DOHH2 (cell line): ENCODE results near the gene KIFC1.

Experiments used
- H3F3A ChIP-seq: fragments of 200-600 bp; sonication (generic), shearing (Covaris generic); 2 replicates; pipeline ENCODE4 v1.6.0; 2016; ENCODE audit warnings: antibody characterized with exemption, mild to moderate bottlenecking; ENCODE audit not compliant: control insufficient read depth, insufficient read depth
- H3K27ac ChIP-seq: fragments of 200-600 bp; sonication (generic); 2 replicates; pipeline ENCODE4 v1.5.1; 2014; ENCODE audit warnings: low read depth, mild to moderate bottlenecking, low read length, moderate library complexity
- H3K27me3 ChIP-seq: fragments of 200-600 bp; sonication (generic); 2 replicates; pipeline ENCODE4 v1.6.1; 2014; ENCODE audit warnings: mild to moderate bottlenecking, low read length, mixed read lengths; ENCODE audit not compliant: control insufficient read depth
- H3K36me3 ChIP-seq: fragments of 200-600 bp; sonication (generic); 2 replicates; pipeline ENCODE4 v1.6.1; 2014; ENCODE audit warnings: mild to moderate bottlenecking, low read length, moderate library complexity, mixed read lengths; ENCODE audit not compliant: control insufficient read depth
- H3K4me1 ChIP-seq: fragments of 200-600 bp; sonication (generic); 2 replicates; pipeline ENCODE4 v1.6.1; 2014; ENCODE audit warnings: mild to moderate bottlenecking, low read length, mixed read lengths; ENCODE audit not compliant: control insufficient read depth
- H3K4me2 ChIP-seq: fragments of 200-600 bp; sonication (generic); 2 replicates; pipeline ENCODE4 v1.6.0; 2014; ENCODE audit warnings: mild to moderate bottlenecking, low read length, moderate library complexity
- H3K4me3 ChIP-seq: fragments of 200-600 bp; sonication (generic); 2 replicates; pipeline ENCODE4 v1.5.1; 2014; ENCODE audit warnings: mild to moderate bottlenecking, low read length, mixed read lengths
- H3K79me2 ChIP-seq: fragments of 200-600 bp; sonication (generic); 2 replicates; pipeline ENCODE4 v1.6.1; 2014; ENCODE audit warnings: mild to moderate bottlenecking, low read length, mixed read lengths; ENCODE audit not compliant: control insufficient read depth
- H3K9me2 ChIP-seq: fragments of 200-600 bp; sonication (generic); replicated peaks from 2 replicates; pipeline ENCODE4 v1.6.1; 2014; ENCODE audit warnings: mild to moderate bottlenecking, low read length, mixed read lengths; ENCODE audit not compliant: control insufficient read depth
- H3K9me3 ChIP-seq: fragments of 200-600 bp; sonication (generic); 2 replicates; pipeline ENCODE4 v1.6.1; 2014; ENCODE audit warnings: antibody characterized with exemption, low read length, mixed read lengths; ENCODE audit not compliant: control insufficient read depth, insufficient read depth
- H4K20me1 ChIP-seq: fragments of 200-600 bp; sonication (generic); 2 replicates; pipeline ENCODE4 v1.6.0; 2014; ENCODE audit warnings: low read depth, mild to moderate bottlenecking, antibody characterized with exemption, low read length, moderate library complexity; ENCODE audit not compliant: control insufficient read depth, insufficient read depth
- CTCF ChIP-seq: fragments of 200-600 bp; sonication (generic); IDR thresholded peaks from one replicate; pipeline ENCODE4 v1.5.1; 2014; ENCODE audit warnings: antibody characterized with exemption, mild to moderate bottlenecking, low read depth, low read length; ENCODE audit not compliant: poor library complexity, severe bottlenecking
- EZH2phosphoT487 ChIP-seq: fragments of 200-600 bp; sonication (generic); IDR thresholded peaks from 2 replicates; pipeline ENCODE4 v1.6.1; 2017; ENCODE audit warnings: borderline replicate concordance, mild to moderate bottlenecking, antibody characterized with exemption, low read length, moderate library complexity, mixed read lengths

The KIFC1 gene

GRCh38 chr6:33424855-33425667 is 33.4 kb downstream of the KIFC1 start:
- peak overlapping the region; percentile 91 for H3K27ac ChIP-seq
- no peak for TF ChIP-seq CTCF
- no peak for TF ChIP-seq EZH2phosphoT487
- peaks cover 37% of the 10 kb centered on the region for H3K79me2 ChIP-seq
- no peaks in the 10 kb centered on the region for H3K9me2 ChIP-seq
- peaks cover 30% of the 10 kb centered on the region for H3F3A ChIP-seq
- H4K20me1 ChIP-seq: no peaks in the 10 kb centered on the region
- no peaks in the 10 kb centered on the region for H3K9me3 ChIP-seq
- peaks cover 5% of the 10 kb centered on the region; the same call in 1 of the 2 replicates for H3K27me3 ChIP-seq
- no peaks in the 10 kb centered on the region for H3K36me3 ChIP-seq
- H3K4me1 ChIP-seq: peaks cover 38% of the 10 kb centered on the region
- H3K4me3 ChIP-seq: peak overlapping the region; percentile 81
- peak overlapping the region; percentile 93 for H3K4me2 ChIP-seq

GRCh38 chr6:33425668-33426577 is 34.3 kb downstream of the KIFC1 start:
- Histone ChIP-seq H3K4me1 (peaks cover 46% of the 10 kb centered on the region), H3K4me3 (peak overlapping the region; percentile 81), H3K27me3 (peaks cover 5% of the 10 kb centered on the region; the same call in 1 of the 2 replicates), H3F3A (peaks cover 37% of the 10 kb centered on the region), H3K9me2 (no peaks in the 10 kb centered on the region), H4K20me1 (no peaks in the 10 kb centered on the region), H3K27ac (peak overlapping the region; percentile 91), H3K4me2 (peak overlapping the region; percentile 93), H3K36me3 (no peaks in the 10 kb centered on the region), H3K9me3 (no peaks in the 10 kb centered on the region), H3K79me2 (peaks cover 44% of the 10 kb centered on the region)
- TF ChIP-seq CTCF (peak; percentile 72), EZH2phosphoT487 (no peak)

DNA sequence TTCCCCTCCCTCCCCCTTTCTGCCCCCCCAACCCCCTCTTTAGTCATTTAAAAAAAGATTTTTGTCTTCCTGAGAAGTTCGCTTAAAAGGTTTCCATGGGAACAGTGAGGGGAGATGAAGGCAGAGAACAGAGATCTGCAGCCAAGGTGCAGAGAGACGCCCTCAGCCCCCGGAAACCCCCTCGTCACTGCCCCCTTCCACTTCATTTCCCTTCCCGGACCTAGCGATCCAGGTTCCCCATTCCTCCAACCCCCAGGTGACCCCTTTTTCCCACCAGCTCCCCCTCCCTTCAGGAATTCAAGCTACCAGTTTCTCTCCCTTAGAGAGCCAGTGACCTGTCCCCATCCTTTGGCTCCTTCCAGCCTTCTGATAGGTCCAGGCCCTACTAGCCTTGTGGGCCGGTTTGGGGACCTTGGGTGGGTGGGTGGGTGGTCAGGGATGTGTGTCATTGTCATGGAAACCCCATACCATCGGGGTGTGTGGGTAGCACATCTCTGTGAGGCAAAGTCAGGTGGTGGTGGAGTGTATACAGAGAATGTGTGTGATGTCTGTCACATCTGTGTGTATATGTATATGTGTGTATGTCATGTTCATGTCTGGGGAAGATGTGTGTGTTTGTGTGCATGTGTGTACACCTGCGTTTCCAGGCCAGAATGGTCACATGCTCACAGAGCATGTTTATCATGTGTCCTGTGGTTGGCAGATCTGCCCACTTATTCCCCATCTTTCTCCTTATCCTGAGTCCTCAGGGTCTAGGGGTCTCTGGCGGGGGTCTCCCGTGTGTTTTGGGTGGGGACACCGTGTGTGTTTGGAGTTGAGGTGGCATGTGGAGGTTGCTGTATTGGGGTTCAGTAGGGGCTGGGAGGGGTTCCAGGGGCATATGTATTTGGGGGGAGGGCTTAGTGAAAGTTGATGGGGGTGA is 35.2 kb downstream of the KIFC1 start:
- H4K20me1 ChIP-seq: no peaks in the 10 kb centered on the region
- no peak for TF ChIP-seq CTCF
- no peak for TF ChIP-seq EZH2phosphoT487
- no peaks in the 10 kb centered on the region for H3K36me3 ChIP-seq

More for the DNA sequence above, 35.2 kb downstream of the KIFC1 start:
- Histone ChIP-seq H3K79me2 (peaks cover 52% of the 10 kb centered on the region), H3K27me3 (0 out of 2 replicates have a peak, but pooled peaks cover 2% of the 10 kb centered on the region), H3K4me2 (peak overlapping the region; percentile 93), H3K9me2 (no peaks in the 10 kb centered on the region), H3K27ac (peak overlapping the region; percentile 91), H3F3A (peaks cover 35% of the 10 kb centered on the region), H3K4me3 (peak overlapping the region; percentile 81), H3K4me1 (peaks cover 56% of the 10 kb centered on the region), H3K9me3 (no peaks in the 10 kb centered on the region)
